ENCODE measurements around the gene B3GAT1. TPM values are rescaled to one million over a fixed set of nuclear protein-coding genes. Genes with fewer than 3 reads are reported as not detected.

Gene B3GAT1
- total RNA-seq, 1 donor from 2014 or later, result 31.8 TPM

DNA sequence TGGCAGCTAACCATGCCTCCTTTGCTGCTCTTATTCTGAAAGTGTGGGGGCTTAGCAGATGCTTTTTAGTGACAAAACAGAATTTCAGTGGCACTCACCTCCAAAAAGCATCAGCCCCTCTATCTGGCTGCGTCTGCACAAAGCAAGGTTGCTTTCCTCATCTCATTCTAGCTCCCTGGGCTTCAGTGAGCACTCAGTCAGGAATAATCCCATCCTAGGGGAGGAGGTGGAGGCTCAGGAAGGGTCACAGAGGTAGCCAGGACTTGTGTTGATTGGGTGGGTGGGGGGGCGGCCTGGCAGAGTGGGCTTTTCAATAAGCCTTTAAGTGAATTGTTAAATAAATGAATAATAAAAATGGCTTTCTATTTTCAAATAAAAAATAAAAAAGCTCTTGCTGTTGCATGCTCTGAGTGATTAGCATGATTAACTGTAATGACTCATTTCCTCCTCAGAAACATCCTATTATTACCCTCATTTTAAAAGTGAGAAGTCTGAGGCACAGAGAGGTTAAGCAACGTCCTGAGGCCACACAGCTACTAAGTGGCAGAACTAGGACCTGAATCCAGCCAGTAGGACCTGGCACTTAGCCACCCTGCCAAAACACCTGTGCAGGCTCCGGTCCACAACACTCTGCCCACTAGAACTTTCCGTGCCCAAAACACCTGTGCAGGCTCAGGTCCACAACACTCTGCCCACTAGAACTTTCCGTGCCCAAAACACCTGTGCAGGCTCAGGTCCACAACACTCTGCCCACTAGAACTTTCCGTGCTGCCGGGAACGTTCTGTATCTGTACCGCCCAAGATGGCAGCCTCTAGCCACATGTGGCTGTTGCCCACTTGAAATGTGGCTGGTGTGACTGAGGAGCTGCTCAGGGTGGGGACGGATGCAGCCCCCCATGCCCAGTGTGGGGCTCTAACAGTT lies 5.5 kb downstream of the B3GAT1 start:
- H3K9me3 Mint-ChIP-seq, result no peaks in the 10 kb centered on the region
- no peak for TF ChIP-seq CTCF (conservative IDR thresholded peaks at IDR 0.05)
- no peak overlapping the region for H3K4me3 Mint-ChIP-seq
- H3K27ac Mint-ChIP-seq (ENCODE audit: unreplicated experiment), result peak overlapping the region; percentile 71
- DNase-seq (ENCODE audit: low read depth, low spot score), result no peak
- H3K4me1 Mint-ChIP-seq, result peaks cover 22% of the 10 kb centered on the region
- no peaks in the 10 kb centered on the region for H3K36me3 Mint-ChIP-seq (ENCODE audit: low read depth)
- H3K27me3 Mint-ChIP-seq (ENCODE audit: low read depth), result no peaks in the 10 kb centered on the region

GRCh38 chr11:134405841-134406240 lies 6.2 kb downstream of the B3GAT1 start:
- H3K27me3 Mint-ChIP-seq (ENCODE audit: low read depth), result no peaks in the 10 kb centered on the region
- no peak for DNase-seq (ENCODE audit: low read depth, low spot score)
- peaks cover 4% of the 10 kb centered on the region for H3K36me3 Mint-ChIP-seq (ENCODE audit: low read depth)
- H3K27ac Mint-ChIP-seq (ENCODE audit: unreplicated experiment), result peak overlapping the region; percentile 71
- no peaks in the 10 kb centered on the region for H3K9me3 Mint-ChIP-seq
- no peak for TF ChIP-seq CTCF (conservative IDR thresholded peaks at IDR 0.05)
- peaks cover 18% of the 10 kb centered on the region for H3K4me1 Mint-ChIP-seq
- H3K4me3 Mint-ChIP-seq, result no peak overlapping the region

GRCh38 chr11:134405436-134405835 lies 6.6 kb downstream of the B3GAT1 start:
- Mint-ChIP-seq H3K9me3 (no peaks in the 10 kb centered on the region), H3K4me1 (peaks cover 14% of the 10 kb centered on the region), H3K36me3 (ENCODE audit: low read depth) (peaks cover 8% of the 10 kb centered on the region), H3K27me3 (ENCODE audit: low read depth) (no peaks in the 10 kb centered on the region), H3K27ac (ENCODE audit: unreplicated experiment) (no peak overlapping the region), H3K4me3 (no peak overlapping the region)
- DNase-seq (ENCODE audit: low read depth, low spot score), result no peak
- no peak for TF ChIP-seq CTCF (conservative IDR thresholded peaks at IDR 0.05)

DNA sequence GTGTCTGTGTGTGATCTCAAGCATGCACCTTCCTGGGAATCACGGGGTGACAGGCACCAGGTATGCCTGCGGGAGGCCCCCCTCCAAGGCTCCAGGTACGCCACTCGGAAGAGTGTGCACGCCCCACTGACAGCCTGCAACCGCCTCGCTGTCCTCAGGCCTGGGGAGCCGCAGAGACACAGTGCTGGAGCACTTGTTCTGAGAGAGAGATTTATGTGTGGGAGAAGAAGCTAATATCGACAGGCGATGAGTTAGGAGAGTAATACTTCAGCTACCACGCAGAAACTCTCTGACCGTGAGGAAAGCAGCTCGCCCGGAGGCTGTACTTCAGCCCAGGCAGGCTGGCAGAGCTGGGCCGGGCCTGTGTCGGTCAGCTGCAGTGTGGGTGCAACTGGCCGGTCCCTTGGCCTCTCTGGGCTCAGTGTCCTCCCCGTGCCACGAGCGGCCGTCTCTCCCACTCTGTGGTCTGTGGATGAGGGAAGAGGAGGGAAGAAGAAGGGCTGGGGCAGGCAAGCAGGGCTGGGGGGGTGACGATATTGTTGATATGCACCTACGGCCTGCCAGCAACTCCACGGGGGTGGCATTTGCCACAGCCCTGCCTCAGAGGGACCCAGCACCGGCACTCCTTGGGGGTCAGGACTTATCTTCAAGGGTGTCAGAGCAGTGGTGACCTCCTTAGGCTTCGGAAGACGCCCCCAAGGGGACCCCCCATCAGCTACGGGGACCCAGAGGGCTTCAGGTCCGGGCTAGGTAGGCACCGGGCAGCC lies 7.3 kb downstream of the B3GAT1 start:
- Mint-ChIP-seq H3K27ac (ENCODE audit: unreplicated experiment) (no peak overlapping the region), H3K27me3 (ENCODE audit: low read depth) (no peaks in the 10 kb centered on the region), H3K36me3 (ENCODE audit: low read depth) (peaks cover 10% of the 10 kb centered on the region), H3K9me3 (no peaks in the 10 kb centered on the region), H3K4me3 (no peak overlapping the region), H3K4me1 (peaks cover 7% of the 10 kb centered on the region)
- TF ChIP-seq CTCF (conservative IDR thresholded peaks at IDR 0.05), result no peak
- no peak for DNase-seq (ENCODE audit: low read depth, low spot score)

- no peaks in the 10 kb centered on the region for H3K4me1 Mint-ChIP-seq
- H3K36me3 Mint-ChIP-seq (ENCODE audit: low read depth), result peaks cover 10% of the 10 kb centered on the region
- no peak overlapping the region for H3K4me3 Mint-ChIP-seq
- no peak for TF ChIP-seq CTCF (conservative IDR thresholded peaks at IDR 0.05)
- no peaks in the 10 kb centered on the region for H3K9me3 Mint-ChIP-seq
- DNase-seq (ENCODE audit: low read depth, low spot score), result no peak
- no peaks in the 10 kb centered on the region for H3K27me3 Mint-ChIP-seq (ENCODE audit: low read depth)
- H3K27ac Mint-ChIP-seq (ENCODE audit: unreplicated experiment), result no peak overlapping the region
Observed at GRCh38 chr11:134402910-134403309, 9.1 kb downstream of the B3GAT1 start.

Measured in neural crest cell (in vitro differentiated cells).